ENCODE data around the gene NBAS.

DNA sequence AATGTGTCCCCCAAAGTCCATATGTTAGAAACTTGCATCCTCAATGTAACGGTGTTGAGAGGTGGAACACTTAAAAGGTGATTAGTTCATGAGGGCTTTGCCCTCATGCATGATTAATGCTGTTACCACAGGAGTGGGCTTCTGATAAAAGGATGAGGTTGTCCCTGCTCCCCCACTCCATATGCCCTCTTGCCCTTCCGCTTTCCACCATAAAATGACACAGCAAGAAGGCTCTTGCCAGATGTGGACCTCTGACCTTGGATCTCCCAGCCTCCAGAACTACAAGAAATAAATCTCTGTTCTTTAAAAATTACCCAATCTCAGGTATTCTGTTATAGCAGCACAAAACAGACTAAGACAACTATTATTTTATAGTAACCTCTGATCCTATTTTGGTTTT, 412.1 kb downstream of the NBAS start:
- TF ChIP-seq POLR2A (IDR thresholded peaks at IDR 0.05; ENCODE audit: low read length), result no peak
- no peak for TF ChIP-seq GATA1 (IDR thresholded peaks at IDR 0.05; ENCODE audit: low read depth, low read length)
